Activated T-cell treated with anti-CD3 and anti-CD28 coated beads, Interleukin-2, amount 50 U/mL, for 1 hour (primary cell): ENCODE results near the gene PTH2R.
"Not testable (repeated sequence)": the region's sequence is repeated elsewhere in the genome, so short reads cannot be mapped to it uniquely, and the experiment has no call there.

Source experiments
- DNase-seq: peaks from one replicate; pipeline ENCODE4 v3.0.0-alpha.2; 2020

The PTH2R gene

GRCh38 chr2:208488686-208489564, 82.3 kb downstream of the PTH2R start:
- DNase-seq: no peak

GRCh38 chr2:208489687-208490086, 83.1 kb downstream of the PTH2R start:
- DNase-seq: no peak

GRCh38 chr2:208490492-208490891, 83.9 kb downstream of the PTH2R start:
- DNase-seq: no peak

GRCh38 chr2:208491641-208492040, 85.0 kb downstream of the PTH2R start:
- DNase-seq: no peak

- DNase-seq: no peak
Measured at GRCh38 chr2:208492069-208492468, 85.5 kb downstream of the PTH2R start.

GRCh38 chr2:208493186-208493585, 86.6 kb downstream of the PTH2R start:
- DNase-seq: no peak

- DNase-seq: no peak
Measured at GRCh38 chr2:208496129-208496528, 89.5 kb downstream of the PTH2R start.

- DNase-seq: no peak
Measured at GRCh38 chr2:208501206-208501605, 94.6 kb downstream of the PTH2R start.

- DNase-seq: no peak
Measured at GRCh38 chr2:208502288-208502687, 95.7 kb downstream of the PTH2R start.

- DNase-seq: not testable (repeated sequence)
Measured at GRCh38 chr2:208505365-208505764, 98.8 kb downstream of the PTH2R start.

GRCh38 chr2:208509586-208509985, 103.0 kb downstream of the PTH2R start:
- DNase-seq: no peak

GRCh38 chr2:208511016-208511415, 104.4 kb downstream of the PTH2R start:
- DNase-seq: no peak

- DNase-seq: no peak
Measured at GRCh38 chr2:208511573-208511972, 105.0 kb downstream of the PTH2R start.

GRCh38 chr2:208515099-208515498, 108.5 kb downstream of the PTH2R start:
- DNase-seq: no peak

- not testable (repeated sequence) for DNase-seq
Measured at GRCh38 chr2:208523069-208523468, 116.5 kb downstream of the PTH2R start.

GRCh38 chr2:208525165-208525564, 118.6 kb downstream of the PTH2R start:
- DNase-seq: not testable (repeated sequence)

GRCh38 chr2:208529796-208530195, 123.2 kb downstream of the PTH2R start:
- DNase-seq: no peak

GRCh38 chr2:208531361-208531760, 124.8 kb downstream of the PTH2R start:
- no peak for DNase-seq

GRCh38 chr2:208535578-208535977, 129.0 kb downstream of the PTH2R start:
- not testable (repeated sequence) for DNase-seq

GRCh38 chr2:208541461-208541988, 134.9 kb downstream of the PTH2R start:
- DNase-seq: no peak

- DNase-seq: no peak
Measured at GRCh38 chr2:208541989-208542464, 135.4 kb downstream of the PTH2R start.

- DNase-seq: no peak
Measured at GRCh38 chr2:208542465-208543041, 136.0 kb downstream of the PTH2R start.
